PFSK-1 (cell line): ENCODE data around the gene IL1R2.

ENCODE experiments used
- FOXP2 ChIP-seq: optimal IDR thresholded peaks from 2 replicates; pipeline ENCODE3; 2011; ENCODE audit warnings: borderline replicate concordance, control low read depth, inconsistent platforms; ENCODE audit not compliant: insufficient read depth; ENCODE audit errors: extremely low read length, extremely low read depth
- POLR2AphosphoS5 ChIP-seq: IDR thresholded peaks from 2 replicates; pipeline ENCODE4 v1.6.1; 2012; ENCODE audit warnings: low read depth, mild to moderate bottlenecking, control low read depth, low read length, moderate library complexity
- REST ChIP-seq, 2 experiments: IDR thresholded peaks; 2 replicates each; pipeline versions ENCODE4 v1.6.1 to v1.8.0; 2011 to 2012; ENCODE audit warnings: low read depth in 2 of 2, low read length in 2 of 2, control low read depth in 1 of 2, inconsistent platforms in 1 of 2, mild to moderate bottlenecking in 1 of 2, moderate library complexity in 1 of 2; ENCODE audit not compliant: insufficient read depth in 1 of 2
- SIN3A ChIP-seq: IDR thresholded peaks from 2 replicates; pipeline ENCODE4 v1.6.1; 2012; ENCODE audit warnings: mild to moderate bottlenecking, low read length, moderate library complexity, borderline replicate concordance; ENCODE audit not compliant: insufficient read depth
- TAF1 ChIP-seq: IDR thresholded peaks from 2 replicates; pipeline ENCODE4 v1.6.1; 2012; ENCODE audit warnings: low read length, control low read depth, borderline replicate concordance; ENCODE audit not compliant: insufficient read depth

Gene IL1R2

GRCh38 chr2:102004581-102004980, 12.8 kb downstream of the IL1R2 start:
- TF ChIP-seq FOXP2 (no peak), POLR2AphosphoS5 (no peak), SIN3A (no peak), TAF1 (no peak), REST (IDR thresholded peaks at IDR 0.05; ENCODE audit: insufficient read depth in 1 of 2, low read depth in 2 of 2, low read length in 2 of 2) (no peak)

GRCh38 chr2:102005449-102005848, 13.7 kb downstream of the IL1R2 start:
- no peak for TF ChIP-seq POLR2AphosphoS5
- no peak for TF ChIP-seq TAF1
- TF ChIP-seq SIN3A: no peak
- TF ChIP-seq FOXP2: no peak
- TF ChIP-seq REST (IDR thresholded peaks at IDR 0.05; ENCODE audit: insufficient read depth in 1 of 2, low read depth in 2 of 2, low read length in 2 of 2): no peak

GRCh38 chr2:102005989-102006885, 14.5 kb downstream of the IL1R2 start:
- TF ChIP-seq REST (IDR thresholded peaks at IDR 0.05; ENCODE audit: insufficient read depth in 1 of 2, low read depth in 2 of 2, low read length in 2 of 2) (peak in 1 of 2 experiments; percentile 9; a peak in 1 of 4 replicates), FOXP2 (no peak)

GRCh38 chr2:102006886-102007278, 15.1 kb downstream of the IL1R2 start:
- TF ChIP-seq POLR2AphosphoS5: no peak
- TF ChIP-seq SIN3A: no peak
- TF ChIP-seq FOXP2: no peak
- TF ChIP-seq TAF1: no peak
- TF ChIP-seq REST (IDR thresholded peaks at IDR 0.05; ENCODE audit: insufficient read depth in 1 of 2, low read depth in 2 of 2, low read length in 2 of 2): no peak
